HepG2 (cell line): ENCODE data around the gene PRKAG1. TPM values are rescaled to one million over a fixed set of nuclear protein-coding genes. Genes with fewer than 3 reads are reported as not detected.
A peak's percentile ranks its signal among the peaks of the same experiment; 100 is the strongest.

Experiments used
- ARHGAP35 ChIP-seq: sonication (generic); formaldehyde crosslinking; IDR thresholded peaks from 2 replicates; pipeline ENCODE4 v1.9.0; 2022; ENCODE audit warnings: mild to moderate bottlenecking, inconsistent platforms, moderate library complexity, missing genetic modification reagents, borderline replicate concordance
- ARNTL ChIP-seq: sonication (generic); formaldehyde crosslinking; IDR thresholded peaks from 2 replicates; pipeline ENCODE4 v1.4.0; 2020; ENCODE audit warnings: mild to moderate bottlenecking, missing genetic modification reagents
- ATF2 ChIP-seq: sonication (generic); formaldehyde crosslinking; IDR thresholded peaks from 2 replicates; pipeline ENCODE4 v1.4.0; 2020; ENCODE audit warnings: missing genetic modification reagents
- CBFB ChIP-seq: sonication (generic); formaldehyde crosslinking; IDR thresholded peaks from 2 replicates; pipeline ENCODE4 v1.4.0; 2020; ENCODE audit warnings: missing genetic modification reagents
- KAT8 ChIP-seq: IDR thresholded peaks from 2 replicates; pipeline ENCODE4 v1.6.1; 2016; ENCODE audit warnings: missing genetic modification reagents, missing compliant biosample characterization
- MAFF ChIP-seq: IDR thresholded peaks from 2 replicates; pipeline ENCODE4 v1.6.1; 2011; ENCODE audit warnings: low read depth, low read length, improper control_type of control experiment
- PATZ1 ChIP-seq: sonication (generic); formaldehyde crosslinking; IDR thresholded peaks from 2 replicates; pipeline ENCODE4 v1.4.0; 2020; ENCODE audit warnings: missing genetic modification reagents
- RFXAP ChIP-seq: sonication (generic); formaldehyde crosslinking; IDR thresholded peaks from 2 replicates; pipeline ENCODE4 v1.4.0; 2020; ENCODE audit warnings: missing genetic modification reagents, borderline replicate concordance
- SMAD1 ChIP-seq: sonication (generic); formaldehyde crosslinking; IDR thresholded peaks from 2 replicates; pipeline ENCODE4 v1.4.0; 2020; ENCODE audit warnings: missing genetic modification reagents, low read depth, mild to moderate bottlenecking, borderline replicate concordance
- U2AF1 ChIP-seq: fragments of 200-400 bp; formaldehyde crosslinking; optimal IDR thresholded peaks from 2 replicates; pipeline ENCODE3; 2017; ENCODE audit warnings: mild to moderate bottlenecking, low read depth, low read length
- USF2 ChIP-seq, 2 experiments: sonication (generic) in 1 of 2; formaldehyde crosslinking in 1 of 2; IDR thresholded peaks; 2 replicates each; pipeline versions ENCODE4 v1.5.1 to v1.6.1; 2011 to 2020; ENCODE audit warnings: borderline replicate concordance in 1 of 2, low read depth in 1 of 2, low read length in 1 of 2, mild to moderate bottlenecking in 1 of 2, missing genetic modification reagents in 1 of 2, moderate library complexity in 1 of 2
- ZFP37 ChIP-seq: sonication (generic); formaldehyde crosslinking; IDR thresholded peaks from 2 replicates; pipeline ENCODE4 v1.4.0; 2020; ENCODE audit warnings: missing genetic modification reagents, borderline replicate concordance
- ZIK1 ChIP-seq: sonication (generic); formaldehyde crosslinking; IDR thresholded peaks from 2 replicates; pipeline ENCODE4 v1.5.0; 2020; ENCODE audit warnings: mild to moderate bottlenecking, low read depth, missing genetic modification reagents, borderline replicate concordance
- ZNF275 ChIP-seq: sonication (generic); formaldehyde crosslinking; IDR thresholded peaks from 2 replicates; pipeline ENCODE4 v1.8.0; 2022; ENCODE audit warnings: missing genetic modification reagents, mild to moderate bottlenecking, inconsistent platforms, borderline replicate concordance
- ZNF281 ChIP-seq: sonication (generic); formaldehyde crosslinking; IDR thresholded peaks from 2 replicates; pipeline ENCODE4 v1.4.0; 2020; ENCODE audit warnings: missing genetic modification reagents, borderline replicate concordance
- ZNF629 ChIP-seq: sonication (generic); formaldehyde crosslinking; conservative IDR thresholded peaks from 2 replicates; pipeline ENCODE4 v1.5.0; 2020; ENCODE audit warnings: missing genetic modification reagents
- ZNF780A ChIP-seq: sonication (generic); formaldehyde crosslinking; IDR thresholded peaks from 2 replicates; pipeline ENCODE4 v1.8.0; 2022; ENCODE audit warnings: mild to moderate bottlenecking, missing genetic modification reagents, moderate library complexity
- ZNF879 ChIP-seq: sonication (generic); formaldehyde crosslinking; IDR thresholded peaks from 2 replicates; pipeline ENCODE4 v1.8.1; 2023; ENCODE audit warnings: missing genetic modification reagents
- polyA plus RNA-seq, 8 experiments: library from polyadenylated mRNA; depleted of rRNA in 3 of 8; stranded (reverse) in 7 of 8; unstranded in 1 of 8; fragments of >200 nt; fragmentation: Illumina TruSeq in 4 of 8; extraction: Trizol in 4 of 8; gene quantifications; 2 replicates each; pipeline versions ENCODE4 v1.2.1 to v1.2.3, GENCODE V29; 2011 to 2016; ENCODE audit warnings: low read depth in 4 of 8, missing spikeins in 1 of 8, mixed read lengths in 1 of 8; ENCODE audit not compliant: insufficient read depth in 1 of 8
- total RNA-seq, 5 experiments: library from RNA; depleted of rRNA; stranded (reverse); fragments of >200 nt; fragmentation: Illumina TruSeq; extraction: Trizol; gene quantifications; 2 replicates each; pipeline ENCODE4 v1.2.3, GENCODE V29; 2016; ENCODE audit warnings: low read depth in 1 of 5

Gene PRKAG1
- total and polyA plus RNA-seq, 2 of the 13 experiments (the other 11 are each of a cell fraction or from before 2014, with no cell fraction given) = 26.1 to 32.8 TPM

DNA sequence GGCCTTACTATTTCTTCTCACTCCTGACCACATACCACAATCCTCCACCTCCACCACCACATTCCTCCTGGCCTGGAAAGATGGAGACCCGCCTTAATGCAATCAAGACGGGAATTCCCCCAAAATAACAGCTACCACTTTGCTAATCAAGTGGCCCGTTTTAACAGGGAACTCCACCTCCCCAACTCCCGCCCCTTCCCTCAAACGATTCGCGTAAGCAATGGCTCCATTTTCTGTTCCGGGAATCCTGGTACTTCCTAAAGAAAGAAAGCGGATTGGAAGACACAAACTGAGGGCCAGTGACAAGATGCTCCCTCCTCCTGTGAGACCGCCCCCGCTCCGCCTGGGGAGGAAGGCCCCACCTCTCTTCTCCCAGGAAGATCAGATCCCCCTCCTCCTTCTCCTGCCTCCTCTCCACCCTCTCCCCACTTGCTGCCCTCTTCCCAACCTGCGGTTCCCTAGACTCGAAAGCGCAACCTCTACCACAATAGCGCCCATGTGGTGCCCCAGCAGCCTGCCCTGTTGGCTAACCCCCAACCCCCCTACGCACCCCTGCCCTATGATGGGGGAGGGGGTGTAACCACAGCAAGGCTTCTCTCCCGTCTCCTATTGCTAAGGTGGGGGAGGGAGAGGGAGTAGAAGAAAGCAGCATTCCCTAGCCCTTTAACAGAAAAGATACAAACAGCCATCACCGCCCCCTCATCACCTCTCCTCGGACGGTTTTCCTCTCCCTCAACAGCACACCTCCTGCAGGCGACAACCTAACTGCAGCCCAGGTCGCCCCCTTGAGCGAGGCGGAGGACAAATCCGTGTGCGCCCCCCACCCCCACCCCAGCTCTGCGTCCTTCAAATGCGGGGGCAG is 62.1 kb downstream of the PRKAG1 start (continued):
- TF ChIP-seq RFXAP (CRISPR knock-in tag) (no peak), CBFB (CRISPR knock-in tag) (no peak), KAT8 (CRISPR knock-in tag) (no peak), ZNF275 (CRISPR knock-in tag) (0 out of 2 replicates have a peak, but pooled peaks have one; percentile 27), PATZ1 (CRISPR knock-in tag) (peak; percentile 57), ZNF629 (CRISPR knock-in tag) (no peak), ATF2 (CRISPR knock-in tag) (no peak), ZIK1 (CRISPR knock-in tag) (no peak), ZNF281 (CRISPR knock-in tag) (peak; percentile 68; the same call in 1 of the 2 replicates), ZFP37 (CRISPR knock-in tag) (no peak), U2AF1 (no peak), ZNF879 (CRISPR knock-in tag) (no peak), USF2 (IDR thresholded peaks at IDR 0.05; ENCODE audit: low read depth, low read length) (no peak), USF2 (CRISPR knock-in tag; IDR thresholded peaks at IDR 0.05; ENCODE audit: borderline replicate concordance) (peak; percentile 28; the same call in 1 of the 2 replicates), ARNTL (CRISPR knock-in tag) (no peak), SMAD1 (no peak; the same call in 1 of the 2 replicates), ZNF780A (CRISPR knock-in tag) (no peak), MAFF (no peak), ARHGAP35 (CRISPR knock-in tag) (no peak)
